Mononuclear cell (primary cell): ENCODE measurements around the gene NTM. TPM values are rescaled to one million over a fixed set of nuclear protein-coding genes. Genes with fewer than 3 reads are reported as not detected.

Experiments used
- H3K27me3 ChIP-seq: 2 replicates; pipeline ENCODE4 v1.6.0; 2011; ENCODE audit warnings: low read length, control low read depth; ENCODE audit not compliant: insufficient read depth
- H3K4me1 ChIP-seq: 2 replicates; pipeline ENCODE4 v1.5.1; 2011; ENCODE audit warnings: mild to moderate bottlenecking, low read length, control low read depth; ENCODE audit not compliant: insufficient read depth
- H3K4me3 ChIP-seq: 2 replicates; pipeline ENCODE4 v1.5.1; 2011; ENCODE audit warnings: mild to moderate bottlenecking, low read length, moderate library complexity
- H3K9me3 ChIP-seq: 2 replicates; pipeline ENCODE4 v1.5.1; 2011; ENCODE audit warnings: low read depth, mild to moderate bottlenecking, control low read depth, low read length
- total RNA-seq: library from RNA; depleted of rRNA; stranded (reverse); fragments of >200 nt; gene quantifications from one replicate; pipeline ENCODE4 v1.2.3, GENCODE V29; 2012

The NTM gene
- total RNA-seq, 1 donor, result not detected

DNA sequence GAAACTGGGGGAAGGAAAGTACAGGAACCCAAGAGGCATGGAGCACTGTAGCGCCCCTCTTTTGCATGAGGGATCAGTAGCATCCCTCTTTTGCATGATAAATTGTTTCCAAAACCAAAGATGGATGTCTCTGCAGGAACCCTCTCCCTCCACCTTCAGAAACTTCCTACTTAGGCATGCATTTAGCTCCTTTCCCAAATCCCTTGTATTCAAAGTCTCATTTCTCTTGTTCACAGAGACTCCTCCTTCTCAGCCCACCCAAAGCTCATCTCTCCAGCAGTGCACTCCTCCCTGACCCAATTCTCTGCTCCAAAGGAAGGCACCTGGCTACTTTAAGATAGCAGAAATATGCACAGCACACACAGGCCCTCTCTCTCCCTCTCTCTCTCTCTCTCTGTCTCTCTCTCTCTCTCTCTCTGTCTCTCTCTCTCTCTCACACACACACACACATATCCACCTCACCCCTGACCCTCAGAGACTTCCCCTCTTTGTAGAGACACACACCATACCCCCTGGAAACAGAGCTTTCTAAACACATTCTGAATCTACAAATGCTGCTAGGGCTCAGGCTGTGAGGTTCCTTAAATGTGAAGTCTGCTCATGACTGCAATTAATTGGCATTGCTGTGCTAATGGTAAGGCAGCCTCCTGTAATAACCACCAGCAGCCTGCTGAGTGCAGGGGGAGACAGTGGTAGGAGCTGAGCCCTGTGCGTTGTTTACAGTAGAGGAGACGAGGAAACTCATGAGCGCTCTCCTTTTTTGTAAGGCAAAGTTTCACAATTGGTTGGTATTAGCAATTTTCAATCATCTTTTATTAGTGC is 519.6 kb downstream of the NTM start:
- Histone ChIP-seq H3K4me3 (no peak overlapping the region), H3K4me1 (no peaks in the 10 kb centered on the region), H3K9me3 (no peaks in the 10 kb centered on the region), H3K27me3 (no peaks in the 10 kb centered on the region)

GRCh38 chr11:131893103-131893890 is 522.9 kb downstream of the NTM start:
- no peaks in the 10 kb centered on the region for H3K27me3 ChIP-seq
- H3K4me3 ChIP-seq, result no peak overlapping the region
- no peaks in the 10 kb centered on the region for H3K9me3 ChIP-seq
- H3K4me1 ChIP-seq, result no peaks in the 10 kb centered on the region

- Histone ChIP-seq H3K9me3 (no peaks in the 10 kb centered on the region), H3K4me1 (no peaks in the 10 kb centered on the region), H3K27me3 (no peaks in the 10 kb centered on the region), H3K4me3 (no peak overlapping the region)
Measured at GRCh38 chr11:131893988-131894387, 523.6 kb downstream of the NTM start.

DNA sequence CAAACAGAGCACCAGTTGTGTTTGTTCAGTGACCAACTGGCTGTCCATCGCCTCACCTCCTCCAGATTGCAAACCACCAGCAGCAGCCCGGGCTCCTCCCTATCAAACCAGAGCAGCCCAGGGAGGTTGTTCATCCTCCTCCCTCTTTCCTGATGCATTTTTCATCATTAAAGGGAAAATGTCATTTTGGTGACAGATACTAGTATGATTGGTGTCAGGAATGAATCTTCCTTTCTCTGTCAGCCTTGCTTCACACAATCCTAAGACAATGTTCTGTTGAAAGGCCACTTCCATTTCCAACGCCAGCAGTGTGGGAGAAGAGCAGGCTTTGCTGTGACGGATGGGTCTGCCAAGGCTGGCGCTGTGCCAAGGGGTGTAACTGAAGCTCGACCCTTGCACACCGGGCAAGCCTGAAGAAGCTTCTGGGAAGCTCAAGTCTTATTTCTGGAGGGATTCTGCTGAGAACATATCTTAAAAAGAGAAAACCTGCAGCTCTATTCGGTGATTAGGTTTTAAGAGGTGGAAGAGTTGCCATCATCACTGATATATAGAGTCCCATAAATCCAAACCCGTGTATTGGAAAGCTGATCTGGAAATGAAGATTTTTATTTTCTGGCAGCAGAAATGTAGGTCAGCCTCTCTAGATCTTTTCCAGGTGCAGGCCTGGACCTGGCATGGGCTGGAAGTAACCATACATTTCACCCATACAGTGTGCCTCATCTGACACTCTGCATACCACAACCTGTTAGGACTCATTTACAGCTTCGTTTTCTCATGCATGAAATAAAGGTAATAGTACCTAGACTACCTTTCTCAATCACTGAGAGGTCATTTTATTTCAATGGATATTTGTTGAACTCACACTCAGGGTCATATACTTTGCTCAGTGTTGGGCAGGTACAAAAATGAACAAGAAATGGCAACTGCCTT is 524.5 kb downstream of the NTM start:
- no peaks in the 10 kb centered on the region for H3K9me3 ChIP-seq
- H3K27me3 ChIP-seq, result no peaks in the 10 kb centered on the region
- H3K4me1 ChIP-seq, result no peaks in the 10 kb centered on the region
- no peak overlapping the region for H3K4me3 ChIP-seq

- no peaks in the 10 kb centered on the region for H3K9me3 ChIP-seq
- no peaks in the 10 kb centered on the region for H3K27me3 ChIP-seq
- H3K4me1 ChIP-seq, result no peaks in the 10 kb centered on the region
- H3K4me3 ChIP-seq, result no peak overlapping the region
Measured at GRCh38 chr11:131895865-131896264, 525.5 kb downstream of the NTM start.

DNA sequence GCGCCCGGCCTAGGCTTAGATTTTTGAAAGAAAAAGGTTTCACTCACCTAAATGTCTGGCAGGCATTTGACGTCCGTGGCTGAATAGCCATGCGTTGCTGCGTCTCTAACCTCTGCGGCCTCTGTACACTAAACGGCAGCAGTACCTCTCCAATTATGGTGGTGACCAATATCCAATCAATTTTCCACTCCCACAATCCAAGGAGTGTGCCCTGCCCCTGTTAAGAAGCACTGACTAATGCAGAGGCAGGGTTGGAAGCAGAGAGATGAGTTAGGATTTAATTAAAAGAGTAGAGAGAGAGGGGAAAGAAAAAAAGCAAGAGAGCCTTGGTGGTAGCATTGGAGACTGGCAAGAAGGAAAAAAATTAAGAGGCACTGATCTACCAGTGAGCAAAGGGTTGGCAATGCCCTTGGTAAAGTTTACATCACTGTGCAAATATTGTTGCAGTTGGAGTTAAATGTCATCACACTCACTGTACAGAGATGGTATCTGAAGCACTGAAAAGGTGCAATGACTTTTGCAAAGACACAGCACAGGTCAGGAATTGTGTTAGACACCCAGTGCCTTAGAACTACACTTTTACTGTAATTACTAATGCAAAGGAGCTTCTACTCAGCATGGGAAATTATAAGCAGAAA is 526.7 kb downstream of the NTM start:
- no peaks in the 10 kb centered on the region for H3K27me3 ChIP-seq

DNA sequence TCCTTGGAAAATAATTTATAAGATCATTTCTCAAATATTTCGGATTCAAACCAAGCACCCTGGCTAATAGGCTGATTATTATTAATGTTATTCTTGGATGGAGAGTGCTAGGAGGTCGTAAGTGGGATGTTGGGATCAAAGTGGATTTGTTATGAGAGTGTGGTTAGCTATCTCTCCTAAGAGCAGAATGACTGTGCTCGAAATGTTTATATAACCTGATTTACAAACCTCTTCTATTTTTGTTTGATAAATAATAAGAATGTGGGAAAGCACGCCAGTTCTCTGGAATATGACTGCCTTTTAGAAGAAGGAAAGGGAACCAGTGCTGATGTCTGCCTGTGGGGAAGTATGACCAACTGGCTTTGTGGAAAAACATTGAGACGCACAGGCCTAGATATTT is 527.5 kb downstream of the NTM start:
- Histone ChIP-seq H3K4me1 (no peaks in the 10 kb centered on the region), H3K27me3 (no peaks in the 10 kb centered on the region), H3K4me3 (no peak overlapping the region), H3K9me3 (no peaks in the 10 kb centered on the region)

More for the DNA sequence above, 526.7 kb downstream of the NTM start:
- Histone ChIP-seq H3K4me1 (no peaks in the 10 kb centered on the region), H3K4me3 (no peak overlapping the region), H3K9me3 (no peaks in the 10 kb centered on the region)

DNA sequence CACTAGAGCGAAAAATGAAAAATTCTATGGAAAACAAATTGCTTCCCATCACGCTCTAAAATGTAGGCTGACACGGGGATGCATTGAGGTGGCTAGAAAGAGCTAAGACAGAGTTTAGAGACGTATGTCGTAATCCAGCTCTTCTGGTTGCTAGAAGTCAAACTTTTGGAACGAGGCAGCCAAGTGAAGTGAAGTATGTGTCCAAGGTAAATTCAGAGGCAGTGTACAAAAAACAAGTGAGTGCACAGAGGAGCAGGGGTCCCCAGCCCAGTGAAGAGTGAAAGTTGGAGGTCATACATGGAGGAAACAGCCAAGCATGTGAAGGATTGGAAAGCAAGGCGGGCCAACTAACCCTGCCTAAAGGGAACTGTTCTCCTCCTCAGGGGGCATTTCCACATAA is 528.5 kb downstream of the NTM start:
- Histone ChIP-seq H3K27me3 (no peaks in the 10 kb centered on the region), H3K4me1 (no peaks in the 10 kb centered on the region), H3K9me3 (no peaks in the 10 kb centered on the region), H3K4me3 (no peak overlapping the region)

DNA sequence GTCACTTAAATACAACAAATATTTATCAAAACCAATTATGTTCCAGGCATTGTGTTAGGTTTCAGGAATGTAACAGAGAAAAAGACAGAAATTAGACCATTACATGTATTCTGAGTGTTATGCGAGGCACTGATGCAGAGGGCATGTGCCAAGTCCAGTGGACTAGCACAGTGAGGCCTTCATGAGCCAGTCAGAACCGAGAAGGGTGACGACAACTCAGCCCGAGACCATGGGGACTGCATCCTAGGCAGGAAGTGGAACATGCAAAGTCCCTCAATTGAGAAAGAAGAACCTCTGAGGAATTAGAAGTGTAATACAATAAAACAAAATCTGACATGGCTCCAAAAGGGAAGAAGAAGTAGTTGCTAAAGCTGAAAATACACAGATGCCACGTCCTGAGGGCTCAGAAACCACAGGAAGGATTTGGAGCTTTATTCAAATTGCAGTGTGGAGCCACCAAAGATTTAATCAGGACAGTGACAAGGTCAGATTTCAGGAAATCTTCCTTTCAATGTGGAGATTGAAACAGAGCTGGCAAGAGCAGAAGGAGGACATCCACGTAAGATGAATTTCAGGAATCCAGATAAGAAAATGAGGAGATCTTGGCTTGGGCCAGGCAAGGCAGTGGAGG is 529.6 kb downstream of the NTM start:
- H3K4me1 ChIP-seq, result no peaks in the 10 kb centered on the region
- no peak overlapping the region for H3K4me3 ChIP-seq
- H3K27me3 ChIP-seq, result no peaks in the 10 kb centered on the region
- H3K9me3 ChIP-seq, result no peaks in the 10 kb centered on the region

- no peaks in the 10 kb centered on the region for H3K9me3 ChIP-seq
- no peak overlapping the region for H3K4me3 ChIP-seq
- no peaks in the 10 kb centered on the region for H3K4me1 ChIP-seq
- peaks cover 4% of the 10 kb centered on the region for H3K27me3 ChIP-seq
Measured at GRCh38 chr11:131902421-131902820, 532.0 kb downstream of the NTM start.

DNA sequence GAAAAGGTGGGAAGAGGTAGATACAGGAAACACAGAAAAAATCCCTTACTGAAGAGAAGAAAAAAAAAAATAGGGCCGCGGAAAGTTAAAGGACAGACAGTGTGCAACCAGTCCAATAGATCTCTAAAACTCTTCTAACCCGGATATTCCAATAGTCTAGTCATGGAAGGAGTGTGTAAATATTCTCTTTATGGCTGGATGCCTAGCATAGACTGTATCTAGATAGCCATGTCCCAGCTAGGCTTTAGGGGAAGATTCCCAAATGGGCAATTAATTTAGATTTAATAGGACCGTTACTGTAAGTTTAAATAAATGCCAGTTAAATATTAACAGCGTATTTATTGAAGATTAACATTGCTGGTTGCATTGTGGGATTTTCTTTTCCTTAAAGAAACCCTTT is 532.7 kb downstream of the NTM start:
- H3K27me3 ChIP-seq, result peaks cover 8% of the 10 kb centered on the region
- H3K4me1 ChIP-seq, result no peaks in the 10 kb centered on the region
- no peaks in the 10 kb centered on the region for H3K9me3 ChIP-seq
- no peak overlapping the region for H3K4me3 ChIP-seq

GRCh38 chr11:131904756-131905155 is 534.3 kb downstream of the NTM start:
- H3K4me1 ChIP-seq, result no peaks in the 10 kb centered on the region
- no peaks in the 10 kb centered on the region for H3K9me3 ChIP-seq
- H3K4me3 ChIP-seq, result no peak overlapping the region
- peaks cover 24% of the 10 kb centered on the region for H3K27me3 ChIP-seq

DNA sequence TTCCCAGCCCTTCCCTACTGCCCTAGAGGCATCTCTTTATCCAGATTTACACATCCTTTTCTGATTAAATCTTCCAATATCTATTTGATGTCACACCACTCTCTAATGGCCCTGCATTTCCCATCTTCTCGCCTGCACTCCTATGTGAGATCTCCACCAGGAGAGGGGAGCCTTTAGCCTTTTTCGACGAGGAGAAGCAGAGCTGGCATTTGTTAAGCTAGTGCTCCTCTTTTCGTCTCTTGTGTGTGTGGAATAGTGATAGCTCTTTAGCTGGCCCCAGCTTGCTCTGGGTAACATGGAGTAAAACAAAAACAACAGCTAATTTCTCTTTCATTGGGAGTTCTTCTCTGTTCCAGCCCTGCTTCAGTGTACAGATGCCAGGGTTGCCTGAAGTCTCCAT is 536.5 kb downstream of the NTM start:
- Histone ChIP-seq H3K27me3 (peaks cover 37% of the 10 kb centered on the region), H3K4me3 (no peak overlapping the region), H3K9me3 (no peaks in the 10 kb centered on the region), H3K4me1 (no peaks in the 10 kb centered on the region)

- Histone ChIP-seq H3K9me3 (no peaks in the 10 kb centered on the region), H3K4me1 (no peaks in the 10 kb centered on the region), H3K4me3 (no peak overlapping the region), H3K27me3 (peaks cover 41% of the 10 kb centered on the region)
Measured at GRCh38 chr11:131907371-131907770, 537.0 kb downstream of the NTM start.
